ENCODE data around the gene TMEM108.

GRCh38 chr3:133443649-133444422, 405.6 kb downstream of the TMEM108 start:
- TF ChIP-seq ZNF274 (IDR thresholded peaks at IDR 0.05; ENCODE audit: low read depth, low read length) (no peak), SUZ12 (IDR thresholded peaks at IDR 0.05; ENCODE audit: extremely low read depth, insufficient read depth, insufficient read length) (no peak)

All from NT2/D1 (cell line).